BLaER1 treated with 17β-estradiol and CSF1 and Interleukin-3, amounts not matched to agents 10 nM and 100 nM (cell line): ENCODE data around the gene ADGRA1.
A peak's percentile ranks its signal among the peaks of the same experiment; 100 is the strongest.

ENCODE experiments used
- H3K27ac ChIP-seq, 11 experiments: shearing (Covaris generic); formaldehyde crosslinking; 2 replicates each; pipeline ENCODE4 v1.8.1; 2022
- H3K27me3 ChIP-seq, 11 experiments: shearing (Covaris generic); formaldehyde crosslinking; 2 replicates each; pipeline ENCODE4 v1.8.1; 2022
- H3K36me3 ChIP-seq, 11 experiments: shearing (Covaris generic); formaldehyde crosslinking; 2 replicates each; pipeline ENCODE4 v1.8.1; 2022
- H3K4me1 ChIP-seq, 10 experiments: shearing (Covaris generic); formaldehyde crosslinking; 2 replicates each; pipeline ENCODE4 v1.8.1; 2022
- H3K4me2 ChIP-seq, 11 experiments: shearing (Covaris generic); formaldehyde crosslinking; 2 replicates each; pipeline ENCODE4 v1.8.1; 2022
- H3K4me3 ChIP-seq, 10 experiments: shearing (Covaris generic); formaldehyde crosslinking; 2 replicates each; pipeline ENCODE4 v1.8.1; 2022
- H3K9ac ChIP-seq, 11 experiments: shearing (Covaris generic); formaldehyde crosslinking; 2 replicates each; pipeline ENCODE4 v1.8.1; 2022
- H3K9me3 ChIP-seq, 11 experiments: shearing (Covaris generic); formaldehyde crosslinking; replicated peaks in 1 of 11; 2 replicates each; pipeline ENCODE4 v1.8.1; 2022
- H4K20me1 ChIP-seq, 11 experiments: shearing (Covaris generic); formaldehyde crosslinking; 2 replicates each; pipeline ENCODE4 v1.8.1; 2022
- Cebpa-rat ChIP-seq, 11 experiments: shearing (Covaris generic); IDR thresholded peaks; 2 replicates each; pipeline ENCODE4 v1.8.1; 2022

Gene ADGRA1

DNA sequence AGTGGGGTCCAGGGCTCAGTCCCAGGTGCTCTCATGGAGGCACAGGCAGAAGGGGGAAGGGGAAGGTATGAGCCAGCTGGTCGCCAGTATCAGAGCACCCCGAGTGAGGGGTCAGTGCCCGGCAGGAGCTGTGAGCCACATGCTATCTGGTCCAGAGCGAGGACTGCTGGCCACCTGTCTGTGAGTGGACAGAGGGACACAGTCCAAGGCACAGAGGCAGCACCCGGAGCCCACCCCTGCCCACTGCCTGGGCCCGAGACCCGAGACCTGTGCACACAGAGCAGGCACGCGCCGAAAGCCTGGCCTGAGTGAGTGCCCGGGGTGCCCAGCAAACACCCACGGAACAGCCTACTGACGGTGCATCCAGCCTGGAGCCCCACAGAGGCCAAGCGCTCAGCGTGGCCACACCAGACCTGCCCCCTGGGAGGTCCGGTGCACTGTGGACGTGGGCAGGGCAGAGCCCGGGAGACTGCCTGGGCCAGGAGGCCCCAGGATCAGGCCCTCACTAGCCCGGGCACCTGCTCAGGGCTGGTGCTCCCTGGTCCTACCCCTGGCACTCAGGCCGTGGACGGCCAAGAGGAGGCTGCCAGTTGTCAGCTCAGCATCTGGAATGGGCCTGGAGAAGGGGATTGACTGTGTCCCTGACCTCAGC lies 29.4 kb downstream of the ADGRA1 start:
- Histone ChIP-seq H3K9ac (no peak overlapping the region), H3K9me3 (peaks cover 37 to 51% (median 47%) of the 10 kb centered on the region in 11 experiments), H4K20me1 (no peaks in the 10 kb centered on the region), H3K4me2 (no peak overlapping the region), H3K36me3 (no peaks in the 10 kb centered on the region), H3K4me3 (no peak overlapping the region), H3K27ac (no peak overlapping the region), H3K4me1 (peaks cover 1 to 6% (median 3%) of the 10 kb centered on the region in 10 experiments; a peak in 18 of 20 replicates), H3K27me3 (no peaks in the 10 kb centered on the region)
- no peak for TF ChIP-seq Cebpa-rat (IDR thresholded peaks at IDR 0.05)

DNA sequence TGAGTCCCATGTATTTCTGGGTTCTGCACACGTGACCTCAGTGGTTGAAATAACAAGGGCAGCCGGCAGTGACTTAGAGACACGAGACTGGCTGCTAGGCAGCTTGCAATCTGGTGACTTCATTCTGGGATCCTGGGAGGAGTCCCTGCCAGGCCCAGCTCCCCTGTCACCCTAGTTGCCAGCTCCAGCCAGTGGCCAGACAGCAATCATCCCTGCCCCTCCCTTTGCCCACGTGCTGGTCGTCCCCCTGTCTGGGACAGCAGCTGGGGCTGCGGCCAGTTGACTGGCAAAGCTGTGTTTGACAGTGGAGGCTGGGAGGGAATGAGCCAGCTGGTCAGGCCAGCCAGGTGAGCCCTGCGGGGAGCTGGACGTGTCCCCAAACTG lies 30.0 kb downstream of the ADGRA1 start:
- Histone ChIP-seq H3K9ac (no peak overlapping the region), H3K4me3 (no peak overlapping the region), H3K4me1 (peaks cover 6 to 11% (median 8%) of the 10 kb centered on the region in 10 experiments), H4K20me1 (peaks cover 0 to 1% (median 0%) of the 10 kb centered on the region in 11 experiments; a peak in 1 of 22 replicates), H3K36me3 (no peaks in the 10 kb centered on the region), H3K27me3 (peaks cover 0 to 3% (median 0%) of the 10 kb centered on the region in 11 experiments; a peak in 2 of 22 replicates), H3K27ac (no peak overlapping the region), H3K4me2 (no peak overlapping the region), H3K9me3 (peaks cover 35 to 46% (median 42%) of the 10 kb centered on the region in 11 experiments)
- no peak for TF ChIP-seq Cebpa-rat (IDR thresholded peaks at IDR 0.05)

DNA sequence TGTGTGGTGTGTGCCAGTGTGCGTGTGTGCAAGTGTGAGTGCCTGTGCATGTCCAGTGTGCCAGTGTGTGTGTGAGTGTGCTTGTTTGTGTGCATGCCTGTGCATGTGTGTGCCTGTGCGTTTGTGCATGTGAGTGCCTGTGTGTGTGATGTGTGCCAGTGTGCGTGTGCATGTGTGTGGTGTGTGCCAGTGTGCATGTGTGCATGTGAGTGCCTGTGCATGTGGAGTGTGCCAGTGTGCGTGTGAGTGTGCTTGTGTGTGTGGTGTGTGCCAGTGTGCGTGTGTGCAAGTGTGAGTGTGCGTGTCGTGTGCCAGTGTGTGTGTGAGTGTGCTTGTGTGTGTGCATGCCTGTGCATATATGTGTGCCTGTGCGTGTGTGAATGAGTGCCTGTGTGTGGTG lies 33.8 kb downstream of the ADGRA1 start:
- H3K4me2 ChIP-seq: 0 out of 22 replicates have a peak overlapping the region, but pooled peaks of 1 of the 11 experiments have one; percentile 56
- H3K9me3 ChIP-seq: peaks cover 29 to 39% (median 35%) of the 10 kb centered on the region in 11 experiments
- no peaks in the 10 kb centered on the region for H3K36me3 ChIP-seq
- no peak overlapping the region for H3K9ac ChIP-seq
- peaks cover 0 to 29% (median 8%) of the 10 kb centered on the region in 11 experiments; a peak in 10 of 22 replicates for H3K27me3 ChIP-seq
- no peak overlapping the region for H3K4me3 ChIP-seq
- peaks cover 11 to 19% (median 14%) of the 10 kb centered on the region in 10 experiments for H3K4me1 ChIP-seq
- no peak for TF ChIP-seq Cebpa-rat (IDR thresholded peaks at IDR 0.05)
- H4K20me1 ChIP-seq: peaks cover 0 to 9% (median 0%) of the 10 kb centered on the region in 11 experiments; a peak in 4 of 22 replicates
- no peak overlapping the region for H3K27ac ChIP-seq

DNA sequence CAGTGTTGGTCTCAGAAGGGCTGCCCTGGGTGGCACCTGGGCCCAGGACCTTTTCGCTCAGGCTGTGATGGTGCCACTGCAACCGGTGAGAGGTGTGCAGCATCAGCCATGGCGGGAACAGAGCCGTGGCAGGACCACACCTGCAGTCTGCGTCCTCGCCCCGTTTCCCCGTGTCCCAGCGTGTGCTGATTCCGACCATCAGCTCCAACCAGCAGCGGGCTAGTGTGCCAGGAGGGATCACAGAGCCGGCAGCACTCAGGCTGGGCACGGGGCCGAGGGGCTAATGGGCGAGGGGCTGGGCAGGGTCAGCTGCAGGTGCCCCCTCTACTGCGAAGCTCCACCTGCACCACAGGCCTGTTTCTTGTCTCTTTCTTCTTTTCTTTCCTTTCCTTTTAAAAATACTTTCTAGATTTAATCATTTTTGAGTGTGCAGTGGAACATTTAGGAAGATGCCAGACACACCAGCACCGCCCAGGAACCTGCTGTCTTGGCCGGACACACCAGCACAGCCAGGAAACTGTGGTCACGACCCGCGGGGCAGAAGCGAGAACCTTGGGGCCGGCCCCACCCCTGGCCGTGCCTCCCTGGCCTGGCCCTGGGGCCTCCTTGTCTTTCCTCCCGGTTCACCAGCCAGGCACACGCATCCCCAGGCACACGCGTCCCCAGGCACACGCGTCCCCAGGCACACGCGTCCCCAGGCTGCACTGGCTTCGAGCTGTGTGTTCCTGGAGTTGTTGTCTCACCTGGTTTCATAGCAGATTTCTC lies 34.6 kb downstream of the ADGRA1 start:
- H3K4me3 ChIP-seq: no peak overlapping the region
- no peak for TF ChIP-seq Cebpa-rat (IDR thresholded peaks at IDR 0.05)
- H3K9ac ChIP-seq: peak overlapping the region in 2 of 11 experiments; percentile 4 to 27; a peak in 1 of 22 replicates
- H3K27ac ChIP-seq: no peak overlapping the region
- peaks cover 11 to 19% (median 14%) of the 10 kb centered on the region in 10 experiments for H3K4me1 ChIP-seq
- H4K20me1 ChIP-seq: peaks cover 0 to 9% (median 0%) of the 10 kb centered on the region in 11 experiments; a peak in 4 of 22 replicates
- peaks cover 27 to 37% (median 32%) of the 10 kb centered on the region in 11 experiments for H3K9me3 ChIP-seq
- peaks cover 0 to 29% (median 8%) of the 10 kb centered on the region in 11 experiments; a peak in 10 of 22 replicates for H3K27me3 ChIP-seq
- H3K4me2 ChIP-seq: peak overlapping the region; percentile 56 to 74 (median 60); a peak in 21 of 22 replicates
- H3K36me3 ChIP-seq: no peaks in the 10 kb centered on the region

DNA sequence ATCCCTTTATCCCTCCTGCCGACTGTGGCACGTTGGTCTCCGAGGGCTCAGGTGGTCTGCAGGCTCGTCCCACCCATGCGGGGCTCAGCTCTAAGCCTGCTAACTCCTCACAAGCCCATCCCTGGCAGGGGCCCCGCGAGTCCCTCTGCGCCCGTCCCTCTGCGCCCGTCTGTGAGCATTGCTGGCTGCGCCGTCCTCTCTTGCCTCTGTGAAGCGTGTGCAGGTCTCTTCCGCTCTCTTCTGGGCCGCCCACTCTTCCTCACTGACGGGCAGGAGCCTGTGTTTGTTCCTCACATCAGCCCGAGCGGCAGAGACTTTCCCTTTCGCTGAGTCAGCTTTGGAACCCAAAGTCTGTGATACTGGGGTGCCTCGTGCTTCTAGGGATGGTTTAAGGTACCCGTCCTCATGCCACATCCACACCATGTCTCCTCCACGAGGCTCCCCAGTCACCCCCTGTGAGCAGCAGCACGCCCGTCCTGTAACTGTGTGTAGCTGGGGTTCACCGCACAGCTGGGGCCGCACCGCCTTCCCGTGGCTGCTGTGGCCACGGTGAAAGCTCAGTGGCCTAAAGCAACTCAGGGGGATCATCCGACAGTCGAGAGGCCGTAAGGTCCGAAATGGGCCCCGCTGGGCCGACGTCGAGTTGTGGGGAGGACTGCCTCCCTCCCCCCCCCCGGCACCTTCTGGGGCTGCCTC lies 35.5 kb downstream of the ADGRA1 start:
- Histone ChIP-seq H3K9ac (no peak overlapping the region), H3K4me3 (no peak overlapping the region), H3K9me3 (peaks cover 18 to 31% (median 24%) of the 10 kb centered on the region in 11 experiments), H3K4me2 (peak overlapping the region; percentile 14 to 74 (median 59); a peak in 20 of 22 replicates), H3K27ac (no peak overlapping the region), H3K4me1 (peaks cover 11 to 19% (median 14%) of the 10 kb centered on the region in 10 experiments), H3K27me3 (peaks cover 0 to 29% (median 8%) of the 10 kb centered on the region in 11 experiments; a peak in 10 of 22 replicates), H3K36me3 (no peaks in the 10 kb centered on the region), H4K20me1 (peaks cover 0 to 9% (median 0%) of the 10 kb centered on the region in 11 experiments; a peak in 4 of 22 replicates)
- TF ChIP-seq Cebpa-rat (IDR thresholded peaks at IDR 0.05): no peak

DNA sequence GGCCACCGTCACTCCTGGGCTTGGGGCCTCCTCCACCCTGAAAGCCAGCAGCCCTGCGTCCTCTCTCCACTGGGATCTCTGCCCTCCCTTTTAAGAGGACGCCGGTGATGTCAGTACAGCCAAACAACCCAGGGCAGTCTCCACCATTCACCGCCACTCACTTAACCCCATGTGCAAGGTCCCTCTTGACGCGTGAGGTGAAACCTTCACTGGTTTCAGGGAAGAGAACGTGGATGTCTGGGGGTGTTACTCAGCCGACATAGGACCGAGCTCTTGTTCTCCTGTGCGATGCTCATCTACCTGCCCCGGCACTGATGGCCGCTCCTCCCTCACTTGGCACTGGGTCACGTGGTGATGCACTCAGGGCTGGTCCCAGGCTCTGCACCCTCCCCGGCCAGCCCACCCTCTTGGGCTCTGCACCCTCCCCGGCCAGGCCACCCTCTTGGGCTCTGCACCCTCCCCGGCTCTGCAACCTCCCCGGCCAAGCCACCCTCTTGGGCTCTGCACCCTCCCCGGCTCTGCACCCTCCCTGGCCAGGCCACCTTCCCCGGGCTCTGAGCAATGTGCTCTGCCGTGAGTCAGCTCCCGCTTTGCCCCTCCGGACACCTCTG lies 36.1 kb downstream of the ADGRA1 start:
- Histone ChIP-seq H3K4me3 (no peak overlapping the region), H3K4me2 (no peak overlapping the region; a peak in 1 of 22 replicates), H3K9me3 (peaks cover 12 to 28% (median 18%) of the 10 kb centered on the region in 11 experiments), H3K27ac (no peak overlapping the region), H3K4me1 (peaks cover 11 to 19% (median 14%) of the 10 kb centered on the region in 10 experiments), H3K36me3 (no peaks in the 10 kb centered on the region), H4K20me1 (peaks cover 0 to 9% (median 0%) of the 10 kb centered on the region in 11 experiments; a peak in 6 of 22 replicates), H3K9ac (no peak overlapping the region), H3K27me3 (peaks cover 0 to 29% (median 8%) of the 10 kb centered on the region in 11 experiments; a peak in 10 of 22 replicates)
- no peak for TF ChIP-seq Cebpa-rat (IDR thresholded peaks at IDR 0.05)

DNA sequence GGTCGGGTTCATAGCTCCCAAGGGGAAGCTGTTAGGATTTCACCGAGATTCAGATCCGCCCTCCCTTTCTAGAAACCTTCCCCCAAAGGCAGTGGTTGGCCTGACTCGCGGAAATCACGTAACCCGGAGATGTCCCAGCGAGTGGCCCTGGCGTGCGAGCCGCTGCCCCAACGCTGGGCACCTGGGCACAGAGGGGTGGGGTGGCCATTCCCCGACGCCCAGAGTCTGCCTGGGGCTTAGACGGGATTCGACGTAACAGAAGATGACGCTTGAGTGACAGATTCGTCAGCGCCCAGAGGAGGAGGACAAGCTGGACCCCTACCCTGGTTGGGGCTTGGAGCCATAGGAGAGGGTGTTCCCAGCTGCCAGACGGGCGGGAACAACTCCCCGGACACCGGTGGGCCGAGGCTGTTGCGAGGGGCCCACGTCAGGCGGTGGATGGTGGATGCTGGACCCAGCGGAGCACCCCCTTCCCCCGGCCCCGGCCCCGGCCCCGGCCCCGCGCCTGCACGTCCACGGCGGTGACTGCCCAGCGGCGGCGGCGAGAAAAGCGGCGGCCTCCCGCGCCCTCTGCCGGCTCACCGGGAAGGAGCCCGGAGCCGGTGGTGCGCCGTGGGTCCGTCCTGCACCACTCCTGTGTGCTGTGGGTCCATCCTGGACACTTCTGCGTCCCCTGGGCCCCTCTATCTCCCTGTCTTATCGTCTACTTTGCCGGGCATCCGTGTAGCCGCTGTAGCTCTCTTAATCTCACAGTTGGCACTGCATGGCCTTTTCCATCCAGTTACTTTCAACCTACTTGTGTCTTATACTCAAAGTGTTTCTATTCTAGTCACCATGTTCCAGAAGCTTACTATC lies 36.9 kb downstream of the ADGRA1 start:
- H3K4me3 ChIP-seq: no peak overlapping the region
- H3K27me3 ChIP-seq: peaks cover 0 to 29% (median 8%) of the 10 kb centered on the region in 11 experiments; a peak in 10 of 22 replicates
- peaks cover 5 to 21% (median 11%) of the 10 kb centered on the region in 11 experiments for H3K9me3 ChIP-seq
- H3K4me1 ChIP-seq: peaks cover 11 to 19% (median 14%) of the 10 kb centered on the region in 10 experiments
- no peak for TF ChIP-seq Cebpa-rat (IDR thresholded peaks at IDR 0.05)
- 0 out of 22 replicates have a peak overlapping the region, but pooled peaks of 1 of the 11 experiments have one; percentile 9 for H3K4me2 ChIP-seq
- H3K9ac ChIP-seq: no peak overlapping the region
- H4K20me1 ChIP-seq: peaks cover 0 to 9% (median 0%) of the 10 kb centered on the region in 11 experiments; a peak in 6 of 22 replicates
- H3K36me3 ChIP-seq: no peaks in the 10 kb centered on the region
- no peak overlapping the region for H3K27ac ChIP-seq
